H9 (cell line): ENCODE results near the gene CCDC57. TPM values are rescaled to one million over a fixed set of nuclear protein-coding genes. Genes with fewer than 3 reads are reported as not detected.

Experiments
- DNase-seq: peaks from one replicate; pipeline ENCODE4 v3.0.0-alpha.2; 2017
- H2AFZ ChIP-seq: one replicate; pipeline ENCODE4 v1.6.1; 2013; ENCODE audit warnings: mild to moderate bottlenecking, low read length, control low read depth, moderate library complexity
- H2AK5ac ChIP-seq: 2 replicates; pipeline ENCODE4 v1.6.1; 2013; ENCODE audit warnings: low read length, control low read depth, mixed read lengths; ENCODE audit not compliant: insufficient read length
- H2BK120ac ChIP-seq: one replicate; pipeline ENCODE4 v1.6.1; 2013; ENCODE audit warnings: low read depth, mild to moderate bottlenecking, low read length, control low read depth, inconsistent platforms; ENCODE audit not compliant: poor library complexity, severe bottlenecking
- H2BK12ac ChIP-seq: 2 replicates; pipeline ENCODE4 v1.6.1; 2013; ENCODE audit warnings: low read length, control low read depth, mixed read lengths, low read depth; ENCODE audit not compliant: insufficient read length
- H2BK15ac ChIP-seq: 2 replicates; pipeline ENCODE4 v1.6.1; 2013; ENCODE audit warnings: low read depth, low read length, control low read depth
- H2BK20ac ChIP-seq: one replicate; pipeline ENCODE4 v1.6.1; 2013; ENCODE audit warnings: low read depth, mild to moderate bottlenecking, low read length, control low read depth, inconsistent platforms; ENCODE audit not compliant: poor library complexity, severe bottlenecking
- H2BK5ac ChIP-seq: 2 replicates; pipeline ENCODE4 v1.6.1; 2013; ENCODE audit warnings: low read length, control low read depth, mixed read lengths; ENCODE audit not compliant: insufficient read length
- H3K14ac ChIP-seq: 2 replicates; pipeline ENCODE4 v1.6.1; 2013; ENCODE audit warnings: low read length, control low read depth; ENCODE audit not compliant: insufficient read depth
- H3K18ac ChIP-seq: 2 replicates; pipeline ENCODE4 v1.6.1; 2013; ENCODE audit warnings: low read depth, mild to moderate bottlenecking, mixed read lengths, low read length, control low read depth; ENCODE audit not compliant: insufficient read length
- H3K23ac ChIP-seq: 2 replicates; pipeline ENCODE4 v1.6.1; 2013; ENCODE audit warnings: low read length, control low read depth, mixed read lengths, low read depth; ENCODE audit not compliant: insufficient read length
- H3K23me2 ChIP-seq: 2 replicates; pipeline ENCODE4 v1.6.1; 2013; ENCODE audit warnings: low read depth, mild to moderate bottlenecking, mixed read lengths, low read length, control low read depth; ENCODE audit not compliant: insufficient read length, poor library complexity, severe bottlenecking
- H3K27ac ChIP-seq: 2 replicates; pipeline ENCODE4 v1.5.1; 2013; ENCODE audit warnings: low read length, control low read depth, mixed read lengths, low read depth; ENCODE audit not compliant: insufficient read length
- H3K27me3 ChIP-seq: 2 replicates; pipeline ENCODE4 v1.6.1; 2013; ENCODE audit warnings: low read length, control low read depth, inconsistent platforms; ENCODE audit not compliant: insufficient read depth
- H3K4ac ChIP-seq: 2 replicates; pipeline ENCODE4 v1.6.1; 2013; ENCODE audit warnings: low read depth, mild to moderate bottlenecking, control low read depth, inconsistent platforms, low read length, moderate library complexity
- H3K4me1 ChIP-seq: 2 replicates; pipeline ENCODE4 v1.6.1; 2013; ENCODE audit warnings: low read length, control low read depth, inconsistent platforms; ENCODE audit not compliant: insufficient read depth
- H3K4me2 ChIP-seq: 2 replicates; pipeline ENCODE4 v1.6.1; 2013; ENCODE audit warnings: low read length, control low read depth, mixed read lengths; ENCODE audit not compliant: insufficient read length, insufficient read depth
- H3K56ac ChIP-seq: 2 replicates; pipeline ENCODE4 v1.6.1; 2013; ENCODE audit warnings: low read depth, mild to moderate bottlenecking, mixed read lengths, low read length, control low read depth; ENCODE audit not compliant: insufficient read length
- H3K79me1 ChIP-seq: 2 replicates; pipeline ENCODE4 v1.6.1; 2013; ENCODE audit warnings: low read depth, mild to moderate bottlenecking, moderate library complexity, low read length, control low read depth, inconsistent platforms; ENCODE audit not compliant: insufficient read depth, poor library complexity, severe bottlenecking
- H3K79me2 ChIP-seq: 2 replicates; pipeline ENCODE4 v1.6.1; 2013; ENCODE audit warnings: low read length, control low read depth, inconsistent platforms; ENCODE audit not compliant: insufficient read depth
- H3K9ac ChIP-seq: 2 replicates; pipeline ENCODE4 v1.6.1; 2013; ENCODE audit warnings: low read length, control low read depth, mixed read lengths; ENCODE audit not compliant: insufficient read length; ENCODE audit errors: extremely low read depth
- H3K9me3 ChIP-seq: one replicate; pipeline ENCODE4 v1.6.1; 2013; ENCODE audit warnings: low read depth, low read length, inconsistent platforms; ENCODE audit not compliant: control insufficient read depth
- H3T11ph ChIP-seq: one replicate; pipeline ENCODE4 v1.6.1; 2013; ENCODE audit warnings: mild to moderate bottlenecking, low read length, control low read depth, inconsistent platforms
- H4K20me1 ChIP-seq: one replicate; pipeline ENCODE4 v1.6.1; 2013; ENCODE audit not compliant: control insufficient read depth, insufficient read length, insufficient read depth
- H4K5ac ChIP-seq: 2 replicates; pipeline ENCODE4 v1.6.1; 2013; ENCODE audit warnings: low read depth, mild to moderate bottlenecking, mixed read lengths, low read length, control low read depth; ENCODE audit not compliant: insufficient read length
- H4K8ac ChIP-seq: replicated peaks from 2 replicates; pipeline ENCODE4 v1.6.1; 2013; ENCODE audit warnings: low read length, control low read depth, mixed read lengths, low read depth; ENCODE audit not compliant: insufficient read length
- H4K91ac ChIP-seq: 2 replicates; pipeline ENCODE4 v1.6.1; 2013; ENCODE audit warnings: low read depth, mild to moderate bottlenecking, moderate library complexity, mixed read lengths, low read length, control low read depth; ENCODE audit not compliant: insufficient read length
- H3K27ac Mint-ChIP-seq, 3 experiments: 2 replicates in 2 of 3; 3 replicates in 1 of 3; pipeline ENCODE4 v1.8.0; 2020 to 2021; ENCODE audit warnings: mixed read lengths in 3 of 3, mild to moderate bottlenecking in 1 of 3, moderate library complexity in 1 of 3
- H3K27me3 Mint-ChIP-seq: 2 replicates; pipeline ENCODE4 v1.8.0; 2021; ENCODE audit warnings: low read depth, mild to moderate bottlenecking, moderate library complexity, mixed read lengths
- H3K36me3 Mint-ChIP-seq, 3 experiments: 2 replicates in 2 of 3; 3 replicates in 1 of 3; pipeline ENCODE4 v1.8.0; 2020 to 2021; ENCODE audit warnings: low read depth in 3 of 3, mixed read lengths in 3 of 3; ENCODE audit not compliant: insufficient read depth in 1 of 3
- H3K4me1 Mint-ChIP-seq, 2 experiments: 2 replicates each; pipeline ENCODE4 v1.8.0; 2020; ENCODE audit warnings: mixed read lengths in 2 of 2
- H3K4me3 Mint-ChIP-seq, 2 experiments: 2 replicates in 1 of 2; 3 replicates in 1 of 2; pipeline ENCODE4 v1.8.0; 2020 to 2021; ENCODE audit warnings: mild to moderate bottlenecking in 2 of 2, mixed read lengths in 2 of 2, moderate library complexity in 1 of 2
- H3K9me3 Mint-ChIP-seq, 2 experiments: 2 replicates in 1 of 2; 3 replicates in 1 of 2; pipeline ENCODE4 v1.8.0; 2020; ENCODE audit warnings: mild to moderate bottlenecking in 2 of 2, mixed read lengths in 2 of 2, moderate library complexity in 1 of 2
- WGBS: extraction: QIAGEN DNeasy Blood & Tissue Kit; methylation state at CpG from one replicate; pipeline ENCODE4 v1.1.7; 2013; ENCODE audit warnings: missing lambda C conversion rate, low lambda C conversion rate, mixed read lengths; ENCODE audit not compliant: insufficient read length; ENCODE audit errors: extremely low coverage; 5-methylcytosine and 5-hydroxymethylcytosine counted together
- total RNA-seq: library from RNA; stranded (reverse); gene quantifications from 2 replicates; pipeline ENCODE4 v1.2.1, GENCODE V29; 2021
- TF ChIP-seq, protein P1 (sequence below): fragments of 200-600 bp; sonication (generic); conservative IDR thresholded peaks from 3 replicates; pipeline ENCODE4 v1.8.0; 2021; ENCODE audit warnings: antibody characterized with exemption, mild to moderate bottlenecking

CCDC57 gene
- total RNA-seq, 1 experiment from 2014 or later = 11.0 TPM

DNA sequence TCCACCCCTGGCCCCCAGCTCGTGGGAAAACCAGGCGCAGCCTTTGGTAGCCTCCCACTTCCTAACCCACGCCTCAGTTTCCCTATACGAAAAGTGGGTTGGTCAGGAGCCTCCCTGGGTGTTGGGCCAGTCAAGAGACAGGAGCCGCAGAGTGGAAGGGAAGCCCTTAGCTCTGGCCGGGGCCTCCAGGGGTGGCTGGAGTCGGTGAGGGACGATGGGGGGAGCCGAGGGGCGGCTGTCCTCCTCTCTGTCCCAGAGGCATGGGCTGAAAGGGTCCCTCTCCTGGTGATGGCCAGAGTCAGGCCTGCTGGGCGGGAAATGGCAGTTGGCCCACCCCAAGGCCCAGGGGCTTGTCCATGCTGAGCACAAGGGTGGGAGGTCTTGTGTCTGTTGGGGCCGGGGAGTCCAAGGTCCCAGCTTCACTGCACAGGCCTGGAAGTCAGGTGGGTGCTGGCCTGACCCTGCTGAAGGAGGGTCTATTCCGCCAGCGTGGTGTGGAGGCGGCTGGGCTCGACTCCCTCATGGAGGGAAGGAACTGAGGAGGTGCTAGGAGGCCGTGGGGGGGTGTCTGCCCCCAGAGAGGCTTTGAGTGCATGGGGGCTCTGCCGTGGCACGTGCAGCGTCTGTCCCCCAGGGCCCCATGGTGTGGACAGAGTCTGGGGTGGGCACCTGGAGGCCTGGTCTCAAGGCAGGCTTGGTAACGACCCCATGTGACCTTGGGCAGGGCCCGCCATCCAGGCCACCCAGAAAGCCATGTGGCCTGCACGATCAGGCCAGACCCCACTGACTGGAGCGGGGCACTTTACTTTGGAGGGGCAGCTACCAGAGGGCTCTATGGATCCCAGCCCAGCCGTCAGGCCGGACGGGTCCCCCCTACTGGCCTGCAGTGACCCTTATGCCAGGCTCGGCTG is 17.3 kb upstream of the CCDC57 start:
- H3K14ac ChIP-seq = no peak overlapping the region
- Mint-ChIP-seq H3K4me1 (peaks cover 2 to 11% of the 10 kb centered on the region in 2 experiments; a peak in 3 of 4 replicates), H3K27ac (no peak overlapping the region), H3K9me3 (no peaks in the 10 kb centered on the region), H3K4me3 (peak overlapping the region; percentile 30 to 72; a peak in 4 of 5 replicates), H3K27me3 (peaks cover 48% of the 10 kb centered on the region), H3K36me3 (no peaks in the 10 kb centered on the region)
- H2BK12ac ChIP-seq = no peak overlapping the region
- H3K4me2 ChIP-seq = no peak overlapping the region
- no peak overlapping the region for H2AFZ ChIP-seq
- H2BK20ac ChIP-seq = no peak overlapping the region
- H3K79me1 ChIP-seq = no peaks in the 10 kb centered on the region
- no peak overlapping the region for H3K4ac ChIP-seq
- no peak overlapping the region for H2BK15ac ChIP-seq
- no peak overlapping the region for H3K27ac ChIP-seq
- H4K91ac ChIP-seq = no peak overlapping the region
- H3K4me1 ChIP-seq = no peaks in the 10 kb centered on the region
- DNase-seq = no peak
- H4K20me1 ChIP-seq = peaks cover 2% of the 10 kb centered on the region
- no peak overlapping the region for H2BK120ac ChIP-seq
- H3K79me2 ChIP-seq = no peaks in the 10 kb centered on the region
- no peak overlapping the region for H3K56ac ChIP-seq
- no peak overlapping the region for H4K8ac ChIP-seq
- no peak overlapping the region for H4K5ac ChIP-seq
- WGBS = no CpG with 5 or more reads among the region's 28 CpGs
- H2AK5ac ChIP-seq = no peak overlapping the region
- no peak overlapping the region for H2BK5ac ChIP-seq
- H3T11ph ChIP-seq = no peak overlapping the region
- H3K18ac ChIP-seq = no peak overlapping the region
- TF ChIP-seq, protein P1, sequence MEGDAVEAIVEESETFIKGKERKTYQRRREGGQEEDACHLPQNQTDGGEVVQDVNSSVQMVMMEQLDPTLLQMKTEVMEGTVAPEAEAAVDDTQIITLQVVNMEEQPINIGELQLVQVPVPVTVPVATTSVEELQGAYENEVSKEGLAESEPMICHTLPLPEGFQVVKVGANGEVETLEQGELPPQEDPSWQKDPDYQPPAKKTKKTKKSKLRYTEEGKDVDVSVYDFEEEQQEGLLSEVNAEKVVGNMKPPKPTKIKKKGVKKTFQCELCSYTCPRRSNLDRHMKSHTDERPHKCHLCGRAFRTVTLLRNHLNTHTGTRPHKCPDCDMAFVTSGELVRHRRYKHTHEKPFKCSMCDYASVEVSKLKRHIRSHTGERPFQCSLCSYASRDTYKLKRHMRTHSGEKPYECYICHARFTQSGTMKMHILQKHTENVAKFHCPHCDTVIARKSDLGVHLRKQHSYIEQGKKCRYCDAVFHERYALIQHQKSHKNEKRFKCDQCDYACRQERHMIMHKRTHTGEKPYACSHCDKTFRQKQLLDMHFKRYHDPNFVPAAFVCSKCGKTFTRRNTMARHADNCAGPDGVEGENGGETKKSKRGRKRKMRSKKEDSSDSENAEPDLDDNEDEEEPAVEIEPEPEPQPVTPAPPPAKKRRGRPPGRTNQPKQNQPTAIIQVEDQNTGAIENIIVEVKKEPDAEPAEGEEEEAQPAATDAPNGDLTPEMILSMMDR = no peak
- H3K9ac ChIP-seq = no peak overlapping the region
- peaks cover 11% of the 10 kb centered on the region for H3K23me2 ChIP-seq
- H3K9me3 ChIP-seq = no peaks in the 10 kb centered on the region
- H3K23ac ChIP-seq = no peak overlapping the region
- peaks cover 22% of the 10 kb centered on the region; the same call in 1 of the 2 replicates for H3K27me3 ChIP-seq
